Mucosa of rectum (tissue), 2 donors: ENCODE data around the gene B3GAT1.

ENCODE experiments used
- H3K27ac ChIP-seq, 2 donors: one replicate each; pipeline ENCODE4 v1.7.0; 2013; ENCODE audit warnings: inconsistent platforms in 2 of 2, low read depth in 2 of 2, low read length in 2 of 2
- H3K27me3 ChIP-seq, 2 donors: one replicate each; pipeline ENCODE4 v1.7.0; 2013; ENCODE audit warnings: low read length in 2 of 2; ENCODE audit not compliant: control insufficient read depth in 2 of 2, insufficient read depth in 2 of 2
- H3K36me3 ChIP-seq, 2 donors: one replicate each; pipeline ENCODE4 v1.7.0; 2013; ENCODE audit warnings: low read length in 2 of 2; ENCODE audit not compliant: control insufficient read depth in 2 of 2, insufficient read depth in 2 of 2
- H3K4me1 ChIP-seq, 2 donors: one replicate each; pipeline ENCODE4 v1.7.0; 2013; ENCODE audit warnings: low read length in 2 of 2, mild to moderate bottlenecking in 1 of 2; ENCODE audit not compliant: control insufficient read depth in 2 of 2, insufficient read depth in 2 of 2
- H3K4me3 ChIP-seq, 2 donors: one replicate each; pipeline ENCODE4 v1.7.0; 2013; ENCODE audit warnings: low read length in 2 of 2
- H3K9ac ChIP-seq, 2 donors: one replicate each; pipeline ENCODE4 v1.7.0; 2013; ENCODE audit warnings: low read length in 2 of 2, low read depth in 1 of 2, mild to moderate bottlenecking in 1 of 2
- H3K9me3 ChIP-seq, 2 donors: one replicate each; pipeline ENCODE4 v1.7.0; 2013; ENCODE audit warnings: low read length in 2 of 2; ENCODE audit not compliant: control insufficient read depth in 2 of 2
- donor health status: healthy.
- donor health status: Normal muscosa, but diverticular disease.

B3GAT1 gene

DNA sequence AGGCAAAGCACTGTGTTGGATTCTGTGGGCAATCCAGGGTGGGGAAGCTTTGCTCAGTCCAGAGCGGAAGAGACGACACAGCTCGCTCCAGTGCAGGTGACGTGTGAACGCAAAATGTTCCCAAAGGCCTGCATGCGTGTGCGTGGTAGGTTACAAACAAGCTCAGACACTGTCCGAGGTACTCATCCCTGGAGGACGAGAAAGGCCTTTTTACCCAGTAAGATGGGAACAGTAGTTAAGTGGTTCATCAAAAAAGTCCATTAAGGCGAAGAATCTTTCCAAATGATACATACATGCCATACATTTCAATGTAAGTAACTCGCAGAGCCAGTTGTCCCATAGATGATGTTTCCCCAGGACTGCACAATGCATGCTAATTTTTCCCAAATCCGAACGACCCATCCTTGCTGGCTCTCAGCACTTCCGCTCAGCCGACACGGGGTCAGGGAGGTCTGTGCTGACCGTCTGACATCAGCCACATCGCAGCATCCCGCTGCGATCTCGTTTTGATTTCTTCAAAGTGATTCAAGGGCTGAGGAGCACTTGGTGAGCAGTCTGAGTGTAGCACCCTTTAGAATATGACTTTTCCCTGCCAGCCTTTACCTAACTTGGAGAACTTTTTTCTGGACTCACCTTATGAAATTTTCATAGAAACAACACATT lies 19.0 kb downstream of the B3GAT1 start:
- H3K27ac ChIP-seq = no peak overlapping the region
- H3K9ac ChIP-seq = no peak overlapping the region
- H3K4me1 ChIP-seq = no peaks in the 10 kb centered on the region
- no peak overlapping the region for H3K4me3 ChIP-seq
- no peaks in the 10 kb centered on the region for H3K9me3 ChIP-seq
- no peaks in the 10 kb centered on the region for H3K27me3 ChIP-seq
- no peaks in the 10 kb centered on the region for H3K36me3 ChIP-seq

DNA sequence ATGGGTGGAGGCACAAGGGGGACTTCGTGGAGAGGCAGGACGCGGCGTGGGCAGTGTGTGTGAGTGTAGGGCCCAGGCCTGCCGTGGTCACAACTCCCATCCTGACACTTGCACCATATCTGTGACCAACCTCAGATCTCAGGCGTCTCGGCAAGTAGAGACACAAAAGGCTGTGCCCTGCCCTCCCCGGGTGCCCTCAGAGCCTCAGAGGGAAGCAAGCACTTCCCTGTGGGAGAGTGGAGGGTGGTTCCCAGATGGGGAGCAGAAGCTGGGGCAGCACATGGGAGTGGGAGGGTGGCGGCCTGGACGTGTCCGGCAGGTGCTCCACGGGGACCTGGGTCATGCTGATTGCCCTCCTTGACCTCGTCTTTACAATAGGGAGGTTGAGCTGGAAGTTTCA lies 20.4 kb downstream of the B3GAT1 start:
- Histone ChIP-seq H3K27me3 (no peaks in the 10 kb centered on the region), H3K9me3 (no peaks in the 10 kb centered on the region), H3K4me1 (no peaks in the 10 kb centered on the region), H3K9ac (no peak overlapping the region), H3K36me3 (no peaks in the 10 kb centered on the region), H3K4me3 (no peak overlapping the region), H3K27ac (no peak overlapping the region)

DNA sequence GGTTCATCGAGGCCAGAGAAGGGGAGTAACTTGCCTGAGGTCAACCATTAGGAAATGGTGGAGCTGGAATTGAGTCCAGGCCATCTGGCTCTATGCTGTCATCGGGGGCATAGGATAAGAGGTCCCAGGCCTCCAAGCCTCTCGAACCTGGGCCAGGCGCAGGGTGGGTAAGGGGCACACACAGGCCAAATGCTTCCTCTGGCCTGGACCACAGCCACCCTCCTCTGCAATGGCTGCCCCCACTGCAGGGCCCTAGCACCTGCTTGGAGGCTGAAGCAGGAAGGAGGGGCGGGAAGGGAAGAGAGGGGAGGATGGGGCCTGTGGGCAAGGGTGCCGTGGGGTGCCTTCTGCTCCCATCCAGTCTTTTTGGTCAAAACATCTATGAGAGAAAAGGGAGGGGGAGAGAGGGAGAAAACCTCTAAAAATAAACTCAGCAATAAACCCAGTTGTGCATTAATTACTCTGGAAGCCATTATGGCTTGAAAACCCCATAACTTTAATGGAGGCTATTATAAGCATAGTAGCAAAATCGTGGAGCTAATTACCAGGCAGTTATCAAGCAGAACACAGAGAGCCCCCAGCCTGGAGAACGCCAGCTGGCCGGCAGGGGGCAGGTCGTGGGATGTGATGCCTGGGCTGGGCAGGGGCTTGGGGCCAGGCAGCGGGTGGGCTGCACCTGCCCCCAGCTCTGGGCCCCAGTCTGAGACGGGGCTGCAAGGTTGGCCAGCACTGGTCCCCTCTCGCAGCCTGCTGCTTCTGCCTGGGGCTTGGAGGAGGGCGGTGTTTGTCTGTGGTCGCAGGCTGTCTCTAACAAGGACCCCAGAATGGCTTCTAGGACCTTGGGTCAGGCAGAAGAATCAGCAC lies 21.1 kb downstream of the B3GAT1 start:
- H3K27me3 ChIP-seq = peaks cover 0 to 3% of the 10 kb centered on the region in 2 donors

DNA sequence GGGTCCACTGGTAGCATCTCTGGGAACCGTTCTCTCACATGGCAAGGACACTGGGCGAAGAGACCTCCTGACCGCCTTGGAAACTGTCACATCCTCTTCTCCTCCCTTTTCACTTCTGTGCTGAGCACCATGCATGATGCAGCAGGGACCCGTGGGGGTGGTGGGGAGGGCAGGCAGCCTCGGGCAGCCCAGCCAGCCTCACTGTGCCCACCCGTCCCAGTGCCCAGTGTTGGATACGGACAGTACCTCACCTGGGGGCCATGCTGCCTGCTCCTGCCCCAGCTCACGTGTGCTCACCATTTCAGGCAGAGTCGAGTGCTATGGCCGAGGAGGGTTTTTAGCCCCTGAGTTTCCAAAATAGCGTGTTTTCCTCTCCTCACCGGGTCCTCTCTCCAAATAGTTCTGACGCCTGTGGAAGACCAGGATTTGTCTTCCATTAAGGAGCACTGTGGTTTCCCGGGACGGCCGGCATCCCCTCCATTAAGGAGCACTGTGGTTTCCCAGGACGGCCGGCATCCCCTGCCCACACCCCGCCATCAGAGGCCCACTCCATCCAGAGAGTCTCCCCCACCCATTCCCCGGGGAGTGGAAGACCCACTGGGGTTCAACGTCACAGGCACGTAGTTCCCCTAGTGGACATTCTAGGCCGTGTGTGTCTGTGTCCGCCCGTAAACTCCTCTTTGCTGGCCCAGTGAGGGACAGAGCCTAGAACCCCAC lies 22.4 kb downstream of the B3GAT1 start:
- H3K4me1 ChIP-seq = peaks cover 0 to 2% of the 10 kb centered on the region in 2 donors
- H3K9me3 ChIP-seq = no peaks in the 10 kb centered on the region
- H3K27me3 ChIP-seq = peaks cover 0 to 4% of the 10 kb centered on the region in 2 donors
- no peak overlapping the region for H3K9ac ChIP-seq
- H3K4me3 ChIP-seq = no peak overlapping the region
- no peak overlapping the region for H3K27ac ChIP-seq
- H3K36me3 ChIP-seq = no peaks in the 10 kb centered on the region

More for the DNA sequence above, 21.1 kb downstream of the B3GAT1 start:
- H3K4me1 ChIP-seq = no peaks in the 10 kb centered on the region
- no peaks in the 10 kb centered on the region for H3K9me3 ChIP-seq
- H3K27ac ChIP-seq = no peak overlapping the region
- H3K4me3 ChIP-seq = no peak overlapping the region
- no peaks in the 10 kb centered on the region for H3K36me3 ChIP-seq
- no peak overlapping the region for H3K9ac ChIP-seq

DNA sequence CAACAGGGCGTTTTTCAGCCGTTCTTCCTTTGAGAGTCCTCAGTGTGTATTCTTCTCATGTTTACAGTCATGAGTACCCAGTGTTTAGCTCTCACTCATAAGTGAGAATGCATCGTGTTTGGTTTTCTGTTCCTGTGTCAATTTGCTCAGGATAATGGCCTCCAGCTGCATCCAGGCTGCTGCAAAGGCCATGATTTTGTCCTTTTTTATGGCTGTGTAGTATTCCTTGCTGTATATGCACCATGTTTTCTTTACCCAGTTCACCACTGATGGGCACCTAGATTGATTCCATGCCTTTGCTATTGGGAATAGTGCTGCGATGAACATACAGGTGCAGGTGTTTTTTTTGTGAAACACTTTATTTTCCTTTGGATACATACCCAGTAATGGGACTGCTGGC lies 23.5 kb downstream of the B3GAT1 start:
- peaks cover 0 to 4% of the 10 kb centered on the region in 2 donors for H3K27me3 ChIP-seq
- no peak overlapping the region for H3K4me3 ChIP-seq
- H3K27ac ChIP-seq = no peak overlapping the region

DNA sequence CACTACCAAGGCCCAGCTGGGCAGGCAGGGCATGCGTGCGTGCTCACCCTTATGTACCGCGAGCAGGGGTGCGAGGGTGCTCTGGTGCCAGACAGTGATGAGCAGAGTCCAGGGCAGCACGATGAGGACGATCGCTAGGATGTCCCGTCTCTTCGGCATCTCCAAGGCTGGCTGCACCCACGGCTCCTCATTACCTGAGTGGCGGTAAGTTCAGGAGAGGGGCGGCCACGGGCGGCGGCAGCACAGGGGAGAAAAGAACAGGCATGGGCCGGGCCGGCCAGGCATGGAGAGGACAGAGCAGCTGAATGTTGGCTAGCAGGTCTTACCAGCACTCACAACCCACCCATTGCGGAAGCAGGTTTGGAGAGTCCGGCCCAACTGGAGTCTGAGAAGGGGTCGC lies 24.5 kb downstream of the B3GAT1 start:
- Histone ChIP-seq H3K9ac (no peak overlapping the region), H3K9me3 (no peaks in the 10 kb centered on the region), H3K4me3 (no peak overlapping the region), H3K4me1 (peaks cover 0 to 2% of the 10 kb centered on the region in 2 donors), H3K27ac (no peak overlapping the region), H3K36me3 (no peaks in the 10 kb centered on the region), H3K27me3 (peaks cover 0 to 4% of the 10 kb centered on the region in 2 donors)

More for the DNA sequence above, 23.5 kb downstream of the B3GAT1 start:
- Histone ChIP-seq H3K36me3 (no peaks in the 10 kb centered on the region), H3K9me3 (no peaks in the 10 kb centered on the region), H3K9ac (no peak overlapping the region), H3K4me1 (peaks cover 0 to 2% of the 10 kb centered on the region in 2 donors)

DNA sequence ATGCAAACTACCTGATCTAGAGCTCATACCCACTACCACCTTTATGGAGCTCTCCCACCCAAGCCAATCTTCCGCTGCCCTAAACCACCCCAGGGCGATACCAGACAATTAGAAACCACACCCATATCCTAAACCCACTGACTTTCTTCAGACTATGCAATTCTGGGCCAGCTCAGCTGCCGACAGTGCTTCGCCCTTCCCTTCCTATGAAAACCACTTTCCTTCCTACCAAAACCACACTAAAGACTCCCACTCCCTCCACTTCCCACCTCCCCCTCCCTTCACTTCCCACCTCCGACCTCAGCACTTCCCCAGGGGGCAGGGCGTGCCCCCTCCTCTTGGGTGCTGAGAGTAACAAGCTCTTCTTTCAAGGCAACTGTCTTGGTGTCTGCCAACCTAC lies 25.1 kb downstream of the B3GAT1 start:
- Histone ChIP-seq H3K4me3 (no peak overlapping the region), H3K27me3 (peaks cover 0 to 4% of the 10 kb centered on the region in 2 donors), H3K36me3 (no peaks in the 10 kb centered on the region), H3K27ac (no peak overlapping the region), H3K9me3 (no peaks in the 10 kb centered on the region), H3K4me1 (peaks cover 0 to 2% of the 10 kb centered on the region in 2 donors), H3K9ac (no peak overlapping the region)

DNA sequence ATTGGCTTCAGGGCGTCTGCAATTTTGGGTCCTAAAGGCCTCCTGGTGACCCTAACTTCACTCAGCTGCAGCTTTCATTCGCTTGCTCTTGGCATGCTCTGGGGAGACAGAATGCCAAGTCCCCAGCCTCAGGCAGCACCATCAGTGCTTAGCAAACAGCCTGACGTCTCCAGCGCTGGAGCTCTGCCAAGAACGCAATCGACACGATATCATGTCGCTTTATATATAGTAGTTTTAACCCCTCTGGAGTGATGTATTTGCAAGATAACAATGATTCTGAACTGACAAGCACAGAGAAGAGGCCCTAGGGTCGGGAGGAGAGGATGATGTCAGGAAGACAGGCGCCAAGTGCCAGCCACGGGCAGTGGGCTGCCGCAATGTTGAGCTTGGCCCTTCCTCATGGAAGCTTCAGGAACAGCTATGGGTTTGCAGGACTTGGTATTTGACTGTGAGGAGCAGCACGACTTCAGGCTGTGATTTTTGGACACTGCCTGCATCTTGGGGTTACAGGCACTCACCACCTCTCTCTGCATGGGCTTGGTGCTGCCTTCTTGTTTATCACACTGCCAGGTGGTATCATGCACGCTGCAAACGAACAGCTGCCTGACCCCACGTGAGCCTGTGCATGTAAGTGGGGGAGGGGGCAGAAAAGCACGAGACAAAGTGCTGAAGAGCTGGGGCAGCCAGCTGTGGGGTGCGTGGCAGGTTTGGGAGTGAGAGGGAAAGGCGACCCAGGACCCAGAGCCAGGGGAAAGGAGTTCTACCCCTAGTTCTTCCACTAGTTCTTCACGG lies 26.1 kb downstream of the B3GAT1 start:
- no peak overlapping the region for H3K9ac ChIP-seq

DNA sequence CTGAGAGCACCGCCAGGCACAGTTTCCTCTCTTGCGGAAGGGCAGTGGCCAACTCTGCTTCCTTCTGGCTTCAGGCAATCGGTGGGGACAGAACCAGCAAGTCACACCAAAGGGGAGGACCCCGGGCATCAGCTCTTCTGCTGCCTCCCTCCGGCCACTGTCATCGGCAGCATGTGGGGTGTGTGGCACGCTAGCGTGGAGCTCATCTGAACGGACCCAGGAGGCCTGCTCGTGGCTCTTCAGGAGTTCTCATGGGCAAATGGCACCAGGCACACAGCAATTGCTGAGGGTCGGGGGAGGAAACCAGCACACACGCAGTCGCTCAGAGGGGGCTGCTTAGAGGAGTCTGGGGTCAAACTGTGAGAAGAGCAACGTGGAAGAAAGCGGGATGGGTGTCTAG lies 26.9 kb downstream of the B3GAT1 start:
- Histone ChIP-seq H3K27ac (no peak overlapping the region), H3K9me3 (no peaks in the 10 kb centered on the region), H3K4me3 (no peak overlapping the region), H3K9ac (no peak overlapping the region), H3K36me3 (no peaks in the 10 kb centered on the region), H3K4me1 (peaks cover 0 to 2% of the 10 kb centered on the region in 2 donors), H3K27me3 (peaks cover 0 to 4% of the 10 kb centered on the region in 2 donors)

More for the DNA sequence above, 26.1 kb downstream of the B3GAT1 start:
- H3K4me3 ChIP-seq = no peak overlapping the region
- no peak overlapping the region for H3K27ac ChIP-seq
- no peaks in the 10 kb centered on the region for H3K9me3 ChIP-seq
- H3K36me3 ChIP-seq = no peaks in the 10 kb centered on the region
- H3K27me3 ChIP-seq = peaks cover 0 to 4% of the 10 kb centered on the region in 2 donors
- H3K4me1 ChIP-seq = peaks cover 0 to 2% of the 10 kb centered on the region in 2 donors
